ENCODE results near the gene FOS. TPM values are rescaled to one million over a fixed set of nuclear protein-coding genes. Genes with fewer than 3 reads are reported as not detected.

Gene FOS
- total and polyA plus RNA-seq, 2 of the 8 experiments (the other 6 are each of a cell fraction or from before 2014, with no cell fraction given), result 50.2 to 51.8 TPM

DNA sequence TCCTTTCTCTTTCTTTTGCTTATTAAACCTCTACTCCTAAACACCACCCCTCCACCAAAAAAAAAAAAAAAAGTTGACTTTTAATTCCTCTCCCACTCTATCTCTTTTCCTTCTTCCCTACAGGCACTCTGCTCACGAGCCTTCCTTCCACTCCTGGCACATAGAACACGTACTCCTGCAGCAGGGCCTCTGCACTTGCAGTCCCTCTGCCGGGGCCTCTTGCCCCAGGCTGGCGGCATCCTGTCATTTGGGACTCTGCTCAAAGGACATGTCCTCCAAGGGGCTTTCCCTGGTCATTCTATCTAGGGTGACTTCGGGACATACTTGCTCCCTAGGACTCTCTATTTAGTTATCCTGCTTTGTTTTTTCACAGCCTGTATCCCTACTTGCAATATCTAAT is 7.7 kb downstream of the FOS start:
- H2AFZ ChIP-seq (ENCODE audit: low read length), result no peak overlapping the region
- FAIRE-seq (no peak), DNase-seq (ENCODE audit: low read depth in 1 of 2, low spot score in 2 of 2) (no peak)
- POLR2A ChIA-PET (ENCODE audit: partially characterized antibody), result interaction anchor here (5.9 to 14.8 kb wide), 3 partner anchors 5 to 28 kb away, joined by 41 to 351 read pairs (median 351); partner anchors contain the start of gene FOS
- no peak overlapping the region for H4K5ac ChIP-seq (ENCODE audit: insufficient read length, low read depth, low read length)
- peaks cover 0 to 5% of the 10 kb centered on the region in 2 experiments; a peak in 2 of 4 replicates for H3K79me2 ChIP-seq (ENCODE audit: control insufficient read depth in 1 of 2, insufficient read depth in 2 of 2, low read length in 2 of 2)
- no peak overlapping the region for H2BK120ac ChIP-seq (replicated peaks; ENCODE audit: low read depth, low read length)
- no peak overlapping the region for H3K14ac ChIP-seq (ENCODE audit: insufficient read length)
- no peak overlapping the region; the same call in 1 of the 2 replicates for H2BK12ac ChIP-seq (ENCODE audit: low read depth, low read length)
- no peaks in the 10 kb centered on the region for H3K9me3 ChIP-seq (ENCODE audit: insufficient read depth in 2 of 2, low read depth in 1 of 2, low read length in 1 of 2)
- H2BK5ac ChIP-seq (ENCODE audit: low read depth, low read length), result no peak overlapping the region
- no peaks in the 10 kb centered on the region for H3K79me1 ChIP-seq (ENCODE audit: low read depth, low read length)
- H2BK15ac ChIP-seq (ENCODE audit: low read length), result no peak overlapping the region
- no peaks in the 10 kb centered on the region for H4K20me1 ChIP-seq (replicated peaks in 1 of 2; ENCODE audit: control insufficient read depth in 1 of 2, insufficient read depth in 2 of 2, low read length in 2 of 2)
- no peak overlapping the region for H3K9ac ChIP-seq (replicated peaks in 1 of 4; ENCODE audit: extremely low read depth in 1 of 4, low read depth in 3 of 4, low read length in 3 of 4)
- H3K4me1 ChIP-seq (replicated peaks in 1 of 4; ENCODE audit: control insufficient read depth in 3 of 4, insufficient read depth in 4 of 4, low read length in 3 of 4), result peaks cover 2 to 8% (median 3%) of the 10 kb centered on the region in 4 experiments
- H2AK5ac ChIP-seq (ENCODE audit: low read depth, low read length), result no peak overlapping the region
- no peak overlapping the region for H3K18ac ChIP-seq (ENCODE audit: extremely low read depth, low read length)
- peaks cover 2 to 7% (median 3%) of the 10 kb centered on the region in 4 experiments; a peak in 7 of 8 replicates for H3K36me3 ChIP-seq (ENCODE audit: control insufficient read depth in 2 of 4, insufficient read depth in 4 of 4, low read length in 3 of 4)
- no peak overlapping the region for H3K4me3 ChIP-seq (ENCODE audit: extremely low read depth in 1 of 4, insufficient read depth in 2 of 4, low read depth in 3 of 4, low read length in 4 of 4)
- CTCF ChIA-PET (ENCODE audit: partially characterized antibody), result interaction anchor here (0.5 to 8.9 kb wide), 3 partner anchors 10 to 147 kb away, joined by 3 to 83 read pairs (median 3); no protein-coding TSS in a partner anchor
- H3K4ac ChIP-seq (replicated peaks; ENCODE audit: insufficient read length, low read depth, low read length), result no peak overlapping the region
- H3K23ac ChIP-seq (ENCODE audit: insufficient read length), result no peak overlapping the region
- no peak overlapping the region for H3K4me2 ChIP-seq (ENCODE audit: insufficient read depth in 1 of 2, low read depth in 2 of 2, low read length in 2 of 2)
- TF ChIP-seq SP4 (IDR thresholded peaks at IDR 0.05; ENCODE audit: low read length) (no peak), TAF7 (optimal IDR thresholded peaks at IDR 0.05; ENCODE audit: borderline replicate concordance, low read depth, low read length) (no peak), GTF2F1 (IDR thresholded peaks at IDR 0.05; ENCODE audit: borderline replicate concordance, low read depth, low read length) (no peak), CHD2 (IDR thresholded peaks at IDR 0.05; ENCODE audit: low read length) (no peak), RBBP5 (IDR thresholded peaks at IDR 0.05; ENCODE audit: borderline replicate concordance, low read depth, low read length) (no peak), TBP (IDR thresholded peaks at IDR 0.05; ENCODE audit: low read depth, low read length) (no peak)
- TF ChIP-seq, protein P1, sequence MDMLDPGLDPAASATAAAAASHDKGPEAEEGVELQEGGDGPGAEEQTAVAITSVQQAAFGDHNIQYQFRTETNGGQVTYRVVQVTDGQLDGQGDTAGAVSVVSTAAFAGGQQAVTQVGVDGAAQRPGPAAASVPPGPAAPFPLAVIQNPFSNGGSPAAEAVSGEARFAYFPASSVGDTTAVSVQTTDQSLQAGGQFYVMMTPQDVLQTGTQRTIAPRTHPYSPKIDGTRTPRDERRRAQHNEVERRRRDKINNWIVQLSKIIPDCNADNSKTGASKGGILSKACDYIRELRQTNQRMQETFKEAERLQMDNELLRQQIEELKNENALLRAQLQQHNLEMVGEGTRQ (IDR thresholded peaks at IDR 0.05; ENCODE audit: low read length), result no peak
- no peak overlapping the region for H3K56ac ChIP-seq (replicated peaks; ENCODE audit: insufficient read length, low read depth, low read length)
- H3K27ac ChIP-seq (ENCODE audit: low read depth, low read length), result no peak overlapping the region
- H3K27me3 ChIP-seq (replicated peaks in 1 of 4; ENCODE audit: control insufficient read depth in 3 of 4, extremely low read depth in 1 of 4, insufficient read depth in 3 of 4, low read length in 3 of 4), result no peaks in the 10 kb centered on the region
- no peak overlapping the region for H2BK20ac ChIP-seq (ENCODE audit: low read length)
- WGBS, 2 experiments (ENCODE audit: extremely low coverage in 1 of 2, insufficient coverage in 1 of 2, insufficient read length in 1 of 2, insufficient replicate concordance in 2 of 2, low coverage in 1 of 2, low lambda C conversion rate in 2 of 2, missing lambda C conversion rate in 1 of 2), result 81% methylated on average over 5 of the region's 5 CpGs; no CpG with 5 or more reads in 1 of the 2 experiments
- no peaks in the 10 kb centered on the region for H3K23me2 ChIP-seq (ENCODE audit: low read depth, low read length)
- no peak overlapping the region for H4K8ac ChIP-seq (ENCODE audit: extremely low read depth, insufficient read depth, low read length)
- H4K91ac ChIP-seq (replicated peaks; ENCODE audit: insufficient read length, low read length), result no peak overlapping the region
